ENCODE data around the gene KANTR. TPM values are rescaled to one million over a fixed set of nuclear protein-coding genes. Genes with fewer than 3 reads are reported as not detected.

The KANTR gene
- total RNA-seq, 3 donors from 2014 or later = 3.4 to 4.1 (median 3.6) TPM

- Mint-ChIP-seq H3K4me1 (ENCODE audit: low read depth) (peaks cover 52% of the 10 kb centered on the region), H3K27me3 (ENCODE audit: low read depth) (no peaks in the 10 kb centered on the region), H3K9me3 (no peaks in the 10 kb centered on the region), H3K4me3 (peak overlapping the region; percentile 87), H3K36me3 (ENCODE audit: insufficient read depth) (peaks cover 31% of the 10 kb centered on the region)
- peak; percentile 59 to 69 for ATAC-seq
- DNase-seq = peak; percentile 80
Measured at GRCh38 chrX:53088136-53088974, 5.6 kb upstream of the KANTR start.

- Mint-ChIP-seq H3K9me3 (no peaks in the 10 kb centered on the region), H3K4me1 (ENCODE audit: low read depth) (peaks cover 44% of the 10 kb centered on the region), H3K36me3 (ENCODE audit: insufficient read depth) (peaks cover 23% of the 10 kb centered on the region), H3K27me3 (ENCODE audit: low read depth) (no peaks in the 10 kb centered on the region), H3K4me3 (peak overlapping the region; percentile 87)
- ATAC-seq (no peak), DNase-seq (no peak)
Measured at GRCh38 chrX:53089224-53089842, 4.6 kb upstream of the KANTR start.

GRCh38 chrX:53089925-53090324 is 4.0 kb upstream of the KANTR start:
- H3K4me1 Mint-ChIP-seq (ENCODE audit: low read depth) = peaks cover 45% of the 10 kb centered on the region
- H3K27me3 Mint-ChIP-seq (ENCODE audit: low read depth) = no peaks in the 10 kb centered on the region
- H3K36me3 Mint-ChIP-seq (ENCODE audit: insufficient read depth) = peaks cover 19% of the 10 kb centered on the region
- DNase-seq (no peak), ATAC-seq (no peak)
- no peaks in the 10 kb centered on the region for H3K9me3 Mint-ChIP-seq
- H3K4me3 Mint-ChIP-seq = no peak overlapping the region

GRCh38 chrX:53091354-53091753 is 2.6 kb upstream of the KANTR start:
- no peaks in the 10 kb centered on the region for H3K9me3 Mint-ChIP-seq
- no peak overlapping the region for H3K4me3 Mint-ChIP-seq
- H3K27me3 Mint-ChIP-seq (ENCODE audit: low read depth) = no peaks in the 10 kb centered on the region
- peaks cover 42% of the 10 kb centered on the region for H3K4me1 Mint-ChIP-seq (ENCODE audit: low read depth)
- peaks cover 6% of the 10 kb centered on the region for H3K36me3 Mint-ChIP-seq (ENCODE audit: insufficient read depth)
- ATAC-seq (no peak), DNase-seq (no peak)

GRCh38 chrX:53093177-53093655 is 726 bp upstream of the KANTR start:
- Mint-ChIP-seq H3K36me3 (ENCODE audit: insufficient read depth) (peaks cover 5% of the 10 kb centered on the region), H3K27me3 (ENCODE audit: low read depth) (no peaks in the 10 kb centered on the region), H3K4me1 (ENCODE audit: low read depth) (peaks cover 29% of the 10 kb centered on the region), H3K4me3 (peak overlapping the region; percentile 88), H3K9me3 (no peaks in the 10 kb centered on the region)
- peak; percentile 65 to 67 for ATAC-seq
- DNase-seq = peak; percentile 68

GRCh38 chrX:53094582-53094905 is 602 bp downstream of the KANTR start:
- Mint-ChIP-seq H3K4me1 (ENCODE audit: low read depth) (peaks cover 17% of the 10 kb centered on the region), H3K36me3 (ENCODE audit: insufficient read depth) (peaks cover 2% of the 10 kb centered on the region), H3K9me3 (no peaks in the 10 kb centered on the region), H3K27me3 (ENCODE audit: low read depth) (no peaks in the 10 kb centered on the region), H3K4me3 (peak overlapping the region; percentile 88)
- DNase-seq (no peak), ATAC-seq (no peak)

- Mint-ChIP-seq H3K27me3 (ENCODE audit: low read depth) (no peaks in the 10 kb centered on the region), H3K36me3 (ENCODE audit: insufficient read depth) (peaks cover 2% of the 10 kb centered on the region), H3K4me1 (ENCODE audit: low read depth) (peaks cover 17% of the 10 kb centered on the region), H3K4me3 (peak overlapping the region; percentile 31), H3K9me3 (no peaks in the 10 kb centered on the region)
- no peak for ATAC-seq
- DNase-seq = no peak
Measured at GRCh38 chrX:53095796-53096195, 1.9 kb downstream of the KANTR start.

GRCh38 chrX:53114864-53115549 is 21.1 kb downstream of the KANTR start:
- Mint-ChIP-seq H3K36me3 (ENCODE audit: insufficient read depth) (peaks cover 4% of the 10 kb centered on the region), H3K4me3 (no peak overlapping the region), H3K9me3 (no peaks in the 10 kb centered on the region), H3K27me3 (ENCODE audit: low read depth) (no peaks in the 10 kb centered on the region), H3K4me1 (ENCODE audit: low read depth) (peaks cover 3% of the 10 kb centered on the region)
- ATAC-seq (no peak), DNase-seq (no peak)

GRCh38 chrX:53115550-53115874 is 21.6 kb downstream of the KANTR start:
- no peaks in the 10 kb centered on the region for H3K9me3 Mint-ChIP-seq
- no peak overlapping the region for H3K4me3 Mint-ChIP-seq
- DNase-seq = no peak
- H3K27me3 Mint-ChIP-seq (ENCODE audit: low read depth) = no peaks in the 10 kb centered on the region
- peaks cover 3% of the 10 kb centered on the region for H3K4me1 Mint-ChIP-seq (ENCODE audit: low read depth)
- H3K36me3 Mint-ChIP-seq (ENCODE audit: insufficient read depth) = peaks cover 4% of the 10 kb centered on the region
- ATAC-seq = no peak

GRCh38 chrX:53116101-53116500 is 22.2 kb downstream of the KANTR start:
- no peaks in the 10 kb centered on the region for H3K27me3 Mint-ChIP-seq (ENCODE audit: low read depth)
- no peak overlapping the region for H3K4me3 Mint-ChIP-seq
- DNase-seq (no peak), ATAC-seq (no peak)
- H3K4me1 Mint-ChIP-seq (ENCODE audit: low read depth) = peaks cover 3% of the 10 kb centered on the region
- no peaks in the 10 kb centered on the region for H3K9me3 Mint-ChIP-seq
- peaks cover 4% of the 10 kb centered on the region for H3K36me3 Mint-ChIP-seq (ENCODE audit: insufficient read depth)

GRCh38 chrX:53122013-53122412 is 28.1 kb downstream of the KANTR start:
- Mint-ChIP-seq H3K4me1 (ENCODE audit: low read depth) (peaks cover 19% of the 10 kb centered on the region), H3K27me3 (ENCODE audit: low read depth) (no peaks in the 10 kb centered on the region), H3K9me3 (peaks cover 3% of the 10 kb centered on the region), H3K4me3 (no peak overlapping the region), H3K36me3 (ENCODE audit: insufficient read depth) (peaks cover 4% of the 10 kb centered on the region)
- DNase-seq = no peak
- no peak for ATAC-seq

GRCh38 chrX:53125506-53125905 is 31.6 kb downstream of the KANTR start:
- Mint-ChIP-seq H3K36me3 (ENCODE audit: insufficient read depth) (peaks cover 5% of the 10 kb centered on the region), H3K27me3 (ENCODE audit: low read depth) (no peaks in the 10 kb centered on the region), H3K4me1 (ENCODE audit: low read depth) (peaks cover 19% of the 10 kb centered on the region), H3K4me3 (no peak overlapping the region), H3K9me3 (peaks cover 3% of the 10 kb centered on the region)
- ATAC-seq = no peak
- no peak for DNase-seq

GRCh38 chrX:53126377-53126776 is 32.4 kb downstream of the KANTR start:
- H3K4me1 Mint-ChIP-seq (ENCODE audit: low read depth) = peaks cover 19% of the 10 kb centered on the region
- H3K27me3 Mint-ChIP-seq (ENCODE audit: low read depth) = no peaks in the 10 kb centered on the region
- no peak overlapping the region for H3K4me3 Mint-ChIP-seq
- peaks cover 3% of the 10 kb centered on the region for H3K9me3 Mint-ChIP-seq
- peaks cover 8% of the 10 kb centered on the region for H3K36me3 Mint-ChIP-seq (ENCODE audit: insufficient read depth)
- no peak for DNase-seq
- ATAC-seq = no peak

- ATAC-seq = no peak
- H3K27me3 Mint-ChIP-seq (ENCODE audit: low read depth) = no peaks in the 10 kb centered on the region
- peaks cover 10% of the 10 kb centered on the region for H3K36me3 Mint-ChIP-seq (ENCODE audit: insufficient read depth)
- H3K9me3 Mint-ChIP-seq = peaks cover 3% of the 10 kb centered on the region
- no peak for DNase-seq
- H3K4me1 Mint-ChIP-seq (ENCODE audit: low read depth) = peaks cover 19% of the 10 kb centered on the region
- H3K4me3 Mint-ChIP-seq = no peak overlapping the region
Measured at GRCh38 chrX:53128097-53128749, 34.3 kb downstream of the KANTR start.
